HG02571 (cell line): ENCODE data around the gene ZFHX3.

Source experiments
- ATAC-seq: cut with Tn5 transposase; IDR thresholded peaks from one replicate; pipeline ENCODE4 v1.9.1; 2021; ENCODE audit warnings: mild to moderate bottlenecking, moderate library complexity; ENCODE audit not compliant: unreplicated experiment

ZFHX3 gene

DNA sequence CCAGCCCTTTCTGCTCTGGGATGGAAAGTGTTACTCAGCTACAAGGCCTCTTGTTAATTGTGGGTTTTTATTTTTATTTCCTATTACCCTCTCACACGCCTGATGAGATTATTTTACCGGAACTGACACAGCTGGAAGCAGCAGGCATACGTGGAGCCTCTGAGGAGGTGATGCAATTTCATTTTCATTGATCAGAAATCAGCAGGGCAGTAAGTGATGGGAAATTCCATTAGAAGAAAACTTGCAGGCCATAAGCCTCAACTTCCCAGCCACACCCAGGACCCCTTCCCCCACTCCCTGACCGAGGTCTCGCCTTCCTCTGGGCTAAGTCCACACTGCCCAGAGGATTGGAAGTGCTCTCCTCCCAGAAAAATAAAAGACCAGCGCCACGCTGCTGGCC is 69.7 kb downstream of the ZFHX3 start:
- no peak for ATAC-seq

DNA sequence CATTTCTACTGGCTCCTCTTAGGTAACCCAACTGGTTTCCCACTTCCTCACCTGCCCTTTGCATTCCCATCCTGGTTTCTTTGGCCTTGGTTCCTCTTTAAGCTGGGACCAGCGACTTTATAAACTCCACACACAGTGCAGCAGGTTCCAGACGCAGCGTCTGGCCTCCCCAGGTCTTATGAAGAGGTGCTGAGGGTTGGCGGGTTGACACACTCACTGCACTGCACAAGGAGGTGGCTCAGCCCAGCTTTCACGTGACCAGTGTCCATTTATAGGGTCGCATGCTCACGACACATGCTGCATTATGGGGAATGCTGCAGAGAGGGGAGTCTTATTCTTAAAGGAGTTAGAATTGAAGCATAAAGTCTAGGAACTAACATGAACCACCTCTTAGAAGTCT is 70.8 kb downstream of the ZFHX3 start:
- no peak for ATAC-seq

DNA sequence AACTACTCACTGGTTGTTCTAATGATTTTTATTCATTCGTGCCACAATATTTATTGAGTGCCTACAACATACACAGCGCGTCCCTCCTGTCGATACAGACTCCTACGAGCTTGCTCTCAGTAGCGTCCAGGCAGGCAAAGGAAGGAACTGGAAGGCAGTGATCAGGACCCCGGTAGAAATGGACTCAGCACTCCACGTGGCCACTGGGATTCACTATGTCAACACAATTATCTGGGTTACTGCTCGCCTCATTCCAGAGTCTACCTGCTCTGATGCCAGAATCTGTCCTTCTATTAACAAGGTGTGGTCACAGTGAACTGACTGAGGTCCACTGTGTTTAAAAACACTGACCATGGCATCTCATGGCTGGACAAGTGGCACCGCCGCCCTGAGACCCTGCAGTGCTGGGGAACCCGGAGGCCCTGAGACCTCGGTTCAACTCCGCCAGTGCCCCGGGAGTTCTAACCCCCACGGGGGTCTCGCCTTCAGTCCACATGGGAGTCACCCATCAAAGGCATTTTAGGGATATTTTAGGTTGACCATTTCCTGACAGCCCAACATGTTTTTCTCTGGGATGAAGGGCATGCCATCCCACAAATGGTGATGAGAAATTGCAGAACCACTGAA is 71.4 kb downstream of the ZFHX3 start:
- no peak for ATAC-seq

DNA sequence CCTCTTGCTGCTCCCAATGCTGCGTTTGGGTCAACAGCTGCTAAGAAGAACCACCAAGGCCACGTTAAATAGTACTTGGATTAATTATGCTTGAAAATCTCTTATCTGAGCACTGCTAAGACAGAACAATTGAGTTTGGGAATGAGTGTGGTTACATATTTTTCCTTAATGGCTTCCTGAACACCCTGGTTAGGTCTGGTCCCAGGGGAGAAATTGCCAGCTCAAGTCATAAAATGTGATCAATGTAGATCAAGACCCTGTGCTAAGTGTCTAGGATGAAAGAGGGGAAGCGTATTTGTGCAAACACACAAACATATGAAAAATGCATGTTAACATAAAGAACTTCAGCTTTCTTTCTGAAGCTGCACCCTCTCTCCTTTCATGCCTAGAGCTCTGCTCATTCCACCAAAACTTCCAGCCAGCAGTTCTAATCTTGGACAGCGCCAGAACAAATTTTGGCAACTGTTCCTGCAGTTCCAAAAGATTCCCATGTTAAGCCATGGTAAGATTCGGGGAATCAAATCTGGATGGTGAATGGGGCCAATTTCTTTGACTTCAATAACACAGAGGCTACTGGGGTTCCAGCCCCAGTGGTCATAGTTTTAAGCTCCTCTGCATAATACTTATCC is 72.0 kb downstream of the ZFHX3 start:
- no peak for ATAC-seq

DNA sequence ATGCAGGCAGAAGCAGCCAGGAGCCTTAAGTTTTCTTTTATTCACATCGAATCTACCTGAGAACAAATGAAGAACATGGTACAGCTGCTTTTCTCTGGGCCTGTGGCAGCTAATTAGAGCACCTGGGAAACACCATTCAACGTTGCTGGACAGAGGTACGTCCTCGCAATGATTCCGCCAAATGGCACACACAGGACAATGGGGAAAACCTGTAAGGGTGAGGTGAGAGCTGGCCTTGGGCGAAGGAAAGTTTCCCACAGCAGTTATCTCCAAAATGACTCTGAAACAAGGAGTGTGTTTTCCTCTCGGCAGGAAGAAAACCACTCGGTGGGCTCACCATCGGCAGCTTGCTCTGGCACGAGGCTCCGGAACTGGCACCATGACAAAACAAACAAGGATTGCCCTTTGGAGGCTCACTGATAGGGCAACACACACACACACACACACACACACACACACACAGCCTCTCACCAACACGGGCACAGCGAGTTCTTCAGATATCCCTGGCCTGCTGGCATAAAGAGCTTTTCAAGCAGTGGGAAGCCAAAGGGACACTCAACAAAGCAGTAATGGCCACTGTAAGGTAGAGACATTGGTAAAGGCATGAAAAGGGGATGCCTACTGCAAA is 73.7 kb downstream of the ZFHX3 start:
- no peak for ATAC-seq

DNA sequence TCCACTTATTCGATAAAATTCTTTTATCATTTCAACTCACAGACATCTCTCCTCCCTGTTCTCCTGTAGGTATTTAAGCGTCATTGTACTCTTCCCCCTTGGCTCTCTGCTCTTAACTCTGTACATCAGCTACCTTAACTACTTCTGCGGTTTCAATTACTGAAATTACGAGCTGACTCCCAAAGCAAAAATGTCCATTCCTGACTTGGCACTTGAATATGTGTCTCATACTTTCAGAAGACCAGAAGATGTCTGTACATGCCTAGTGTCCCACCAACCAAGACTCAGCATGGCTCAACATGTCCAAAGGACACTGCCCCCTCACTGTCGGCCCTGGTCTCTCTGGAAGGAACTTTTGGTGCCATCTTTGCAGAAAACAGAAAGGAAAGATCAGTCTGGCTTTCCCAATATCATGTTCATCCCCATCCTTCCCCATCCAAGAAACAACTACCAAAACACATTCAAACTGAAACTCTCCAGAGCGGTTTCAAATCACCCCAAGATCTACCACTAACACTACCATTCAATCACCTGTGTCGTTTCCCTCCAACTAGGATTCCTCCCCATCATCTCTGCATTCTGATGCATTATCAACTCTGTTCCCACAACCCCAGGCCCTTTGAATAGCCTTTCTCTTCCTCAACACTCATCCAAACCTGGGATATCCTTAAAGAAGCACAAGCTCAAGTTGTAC is 74.9 kb downstream of the ZFHX3 start:
- no peak for ATAC-seq

DNA sequence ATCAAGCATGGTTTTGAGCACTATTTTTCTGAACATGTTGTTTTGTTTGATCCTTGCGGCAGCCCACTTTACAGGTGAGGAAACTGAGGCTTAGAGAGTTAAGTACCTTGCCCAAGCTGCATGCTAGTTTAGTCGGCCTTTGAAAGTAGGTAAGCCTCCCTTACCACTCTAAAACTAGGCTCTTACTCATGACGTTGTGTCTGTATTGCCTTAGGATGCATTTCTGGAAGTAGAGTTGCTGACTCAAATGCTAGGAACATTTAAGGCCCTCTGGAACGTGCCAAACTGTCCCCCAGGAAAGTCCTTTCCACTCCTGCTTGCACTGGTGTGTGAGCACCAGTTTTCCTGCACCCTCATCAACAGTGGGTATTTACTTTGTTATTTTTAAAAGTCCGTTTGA is 76.6 kb downstream of the ZFHX3 start:
- ATAC-seq, result no peak

DNA sequence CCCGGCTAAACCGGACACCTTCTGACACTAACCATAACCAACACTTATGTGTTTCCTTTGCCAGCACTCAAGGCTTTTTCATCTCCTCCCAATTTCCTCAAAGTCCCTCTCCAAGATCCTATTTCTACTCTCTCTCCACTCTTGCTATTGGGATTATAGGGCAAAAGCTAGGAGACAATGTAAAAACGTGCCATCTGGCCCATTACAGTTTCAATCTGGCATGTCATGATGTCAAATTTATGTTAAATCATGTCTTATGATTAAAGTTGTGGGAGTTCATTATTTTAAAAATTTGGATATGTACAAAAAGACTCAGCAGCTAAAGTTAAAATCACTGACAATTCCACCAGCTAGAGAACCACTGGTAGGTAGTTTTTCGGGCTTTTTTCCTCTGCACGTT is 77.3 kb downstream of the ZFHX3 start:
- no peak for ATAC-seq

DNA sequence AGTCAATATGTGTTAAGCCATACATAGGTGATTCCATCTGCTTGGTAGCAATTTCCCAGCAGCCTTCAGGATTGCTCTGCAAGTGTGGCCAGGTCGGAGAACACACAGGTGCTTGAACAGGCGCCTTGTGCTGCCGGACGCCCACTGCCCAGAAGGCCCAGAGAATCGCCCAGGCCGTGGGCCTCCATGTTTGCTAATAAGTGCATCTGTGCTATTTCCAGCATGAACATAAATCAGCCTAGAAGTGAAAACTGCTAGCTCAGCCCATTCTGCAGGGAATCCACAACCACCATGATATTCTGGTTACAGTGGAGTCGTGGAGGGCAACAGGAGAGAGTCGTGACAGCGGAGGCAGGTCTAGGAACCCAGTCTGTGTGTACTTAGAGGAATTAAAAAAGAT is 78.1 kb downstream of the ZFHX3 start:
- ATAC-seq, result no peak

DNA sequence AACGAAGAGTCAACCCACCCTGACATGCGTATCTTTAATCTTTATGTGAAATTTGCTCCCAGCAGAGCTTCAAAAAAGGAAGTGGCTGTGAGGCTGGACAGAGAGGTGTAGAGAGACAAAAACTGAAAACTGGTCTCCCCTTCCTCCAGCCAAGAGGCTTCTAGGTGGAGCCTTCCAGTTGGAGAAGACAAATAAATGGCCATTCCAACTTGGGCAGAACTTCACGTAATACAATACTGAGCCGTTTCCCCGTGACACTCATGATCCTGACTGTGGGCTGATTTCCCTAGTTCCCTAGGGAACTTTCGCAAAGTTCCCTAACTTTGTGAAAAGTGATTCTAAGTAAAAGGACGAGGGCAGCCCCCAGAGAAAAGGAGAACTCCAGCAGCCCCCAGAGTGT is 78.8 kb downstream of the ZFHX3 start:
- no peak for ATAC-seq

DNA sequence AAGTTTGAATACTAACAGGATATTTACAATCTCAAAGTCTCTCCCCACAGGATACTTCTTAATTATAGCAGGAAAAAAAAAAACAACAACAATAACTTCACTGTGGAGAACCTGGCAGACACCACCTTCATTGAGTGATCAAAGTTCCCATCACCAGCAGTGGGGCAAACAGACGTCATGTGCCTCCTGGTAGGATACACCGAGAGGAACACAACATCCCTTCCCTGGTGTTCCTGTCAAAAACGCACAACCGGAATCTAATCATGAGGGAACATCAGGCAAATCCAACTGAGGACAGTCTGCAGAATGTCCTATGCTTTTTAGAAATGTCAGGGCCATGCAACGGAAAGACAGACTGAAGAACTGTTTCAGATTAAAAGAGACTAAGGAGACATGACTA is 80.0 kb downstream of the ZFHX3 start:
- ATAC-seq, result no peak

DNA sequence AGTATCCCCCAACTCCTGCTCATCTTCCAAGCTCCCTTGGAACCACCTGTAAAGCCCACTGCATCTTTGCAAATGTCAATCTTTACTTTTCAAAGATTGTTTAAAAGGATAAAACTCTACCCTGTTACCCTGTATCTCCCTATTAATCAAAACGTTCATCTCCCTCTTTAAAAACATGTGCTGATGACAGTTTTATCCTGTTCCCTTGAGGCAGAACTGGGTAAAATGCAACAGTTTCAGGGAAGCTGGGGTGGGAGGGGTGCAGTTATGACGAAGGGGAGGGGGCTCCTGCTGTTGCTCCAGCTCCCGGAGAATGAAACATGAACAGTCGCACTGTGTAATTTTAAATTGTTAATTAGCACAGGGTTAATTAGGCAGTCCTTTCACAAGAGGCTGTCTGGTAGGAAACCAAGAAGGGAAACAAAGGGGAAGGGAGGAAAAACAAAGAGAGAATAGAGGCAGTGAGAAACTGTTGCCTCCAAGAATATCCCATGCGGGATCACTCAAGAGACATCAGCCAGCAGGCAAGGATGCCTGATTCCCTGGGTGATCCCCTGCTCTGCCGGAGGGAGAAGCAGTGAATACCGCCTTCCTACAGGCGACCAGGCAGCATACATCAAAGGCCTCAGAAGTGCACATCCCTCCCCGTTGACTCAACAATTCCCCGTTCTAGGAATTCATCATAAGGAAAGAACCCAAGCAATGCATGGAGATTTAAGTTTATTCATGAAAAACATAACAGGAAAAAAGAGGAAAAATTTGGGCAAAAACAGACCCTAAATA is 84.2 kb downstream of the ZFHX3 start:
- no peak for ATAC-seq

DNA sequence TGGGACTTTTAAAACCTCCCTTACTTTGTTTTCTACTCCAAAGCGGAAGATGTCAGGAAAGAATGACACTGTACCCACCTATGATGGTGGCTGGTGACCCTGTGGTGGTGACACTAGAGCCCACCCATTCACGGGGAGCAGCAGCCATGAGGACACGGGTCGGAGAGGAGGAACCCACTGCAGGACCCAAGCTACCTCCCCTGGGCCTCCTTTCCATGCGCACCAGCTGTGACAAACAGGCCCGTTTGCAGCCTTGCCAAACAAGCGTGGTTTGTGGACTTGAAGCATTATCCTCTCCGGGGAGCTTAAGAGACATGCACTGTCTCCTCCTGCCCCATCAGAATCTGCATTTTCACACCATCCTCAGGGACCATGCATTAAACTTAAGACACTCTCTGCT is 85.6 kb downstream of the ZFHX3 start:
- ATAC-seq, result no peak

DNA sequence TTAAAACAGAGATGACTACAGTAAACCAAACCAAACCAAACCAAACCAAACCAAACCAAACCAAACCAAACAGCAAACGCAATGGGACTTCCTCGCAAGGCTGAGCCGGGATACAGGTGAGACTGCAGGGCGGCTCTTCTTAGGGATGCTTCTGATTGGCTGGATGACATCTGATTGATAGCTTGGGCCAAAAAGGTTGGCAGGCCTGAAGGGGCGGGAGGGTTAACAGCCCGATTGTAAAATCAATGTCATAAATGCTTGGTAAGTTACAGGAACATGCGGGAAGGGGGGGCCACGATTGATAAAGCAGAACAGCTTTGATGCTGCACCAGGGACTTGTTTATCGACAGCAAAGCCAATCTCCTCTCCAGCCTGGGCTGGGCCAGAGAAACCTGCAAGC is 86.1 kb downstream of the ZFHX3 start:
- no peak for ATAC-seq

DNA sequence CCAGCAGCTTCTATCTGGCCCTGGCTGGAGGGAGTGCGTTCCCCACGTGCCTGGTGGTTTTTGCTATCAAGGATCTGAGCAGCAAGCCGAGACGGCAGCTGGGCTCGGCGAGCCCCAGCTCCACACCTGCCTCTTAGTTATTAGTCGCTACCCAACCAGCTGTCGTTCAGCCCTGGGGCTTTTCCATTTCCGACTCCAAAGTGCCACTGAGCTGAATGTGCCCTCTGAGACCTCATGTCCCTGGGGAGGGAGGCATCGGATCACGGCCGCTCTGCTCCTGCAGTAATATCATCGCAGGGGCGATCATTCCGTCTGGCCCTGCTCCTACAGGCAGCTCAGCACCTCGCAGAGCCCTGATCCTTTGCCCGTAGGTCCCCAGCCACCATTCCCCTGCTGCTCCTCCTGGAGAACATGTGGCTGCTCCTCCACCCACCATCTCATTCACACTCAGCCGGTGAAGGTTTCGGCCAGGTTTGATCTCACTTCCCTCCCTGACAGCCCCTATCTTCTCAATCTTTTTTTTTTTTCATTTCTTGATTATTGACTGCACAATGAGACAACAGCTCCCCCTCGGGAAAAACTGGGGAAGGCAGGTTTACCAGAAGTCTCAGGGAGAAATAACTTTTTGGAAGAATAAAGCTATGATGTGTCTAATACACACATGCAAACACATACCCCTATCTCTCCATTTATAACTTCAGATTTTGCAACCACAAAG is 86.7 kb downstream of the ZFHX3 start:
- no peak for ATAC-seq

DNA sequence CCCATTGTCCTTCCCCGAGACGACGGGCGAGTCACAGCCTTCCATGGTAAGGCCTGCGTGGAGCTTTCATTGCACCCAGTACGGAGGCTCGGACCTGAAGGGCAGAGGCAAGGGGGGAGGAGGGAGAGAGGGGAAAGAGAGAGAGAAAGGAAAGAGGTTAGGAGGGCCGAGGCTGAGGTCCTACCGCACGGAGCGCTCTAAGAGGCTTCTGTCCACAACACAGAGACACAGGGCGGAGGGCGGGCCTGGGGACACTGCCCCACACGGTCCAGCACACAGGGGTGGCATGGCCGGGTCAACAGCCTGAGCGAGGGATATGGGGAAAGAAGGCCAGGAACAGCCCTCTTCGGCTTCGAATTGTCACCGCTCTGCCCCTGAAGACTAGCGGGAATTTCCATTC is 87.8 kb downstream of the ZFHX3 start:
- ATAC-seq, result no peak

DNA sequence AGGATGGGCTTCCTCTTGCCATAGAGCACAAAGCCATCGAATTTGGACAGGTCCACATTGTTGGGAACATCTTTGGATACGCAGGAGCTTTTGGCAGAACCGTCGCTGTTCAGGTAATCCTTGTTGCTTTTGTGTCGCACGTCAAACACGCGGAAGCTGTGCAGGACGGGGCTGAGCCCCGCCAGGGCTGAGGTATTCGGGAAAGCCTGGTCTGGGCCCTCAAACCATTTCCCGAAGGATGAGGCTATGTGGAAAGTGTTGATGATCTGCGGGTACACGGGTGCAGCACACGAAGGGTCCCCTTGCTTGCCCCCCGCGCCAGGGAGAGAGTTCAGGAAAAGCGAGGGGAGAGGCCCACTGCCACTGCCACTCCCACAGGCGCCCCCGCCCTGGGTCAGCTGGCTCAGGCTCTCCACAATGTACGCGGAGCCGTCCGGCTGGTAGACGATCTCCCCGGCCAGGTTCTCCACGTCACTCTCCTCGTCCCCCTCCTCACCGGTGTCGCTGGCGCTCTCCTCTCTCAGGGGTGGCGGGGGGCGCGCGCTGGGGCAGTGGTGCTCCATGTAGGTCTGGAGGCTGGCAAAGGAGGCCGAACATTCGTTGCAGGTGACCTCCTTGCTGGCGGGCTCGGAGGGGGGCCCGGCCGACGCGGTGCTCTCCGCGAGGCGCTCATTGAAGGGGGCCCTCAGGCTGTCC is 88.5 kb downstream of the ZFHX3 start:
- no peak for ATAC-seq

DNA sequence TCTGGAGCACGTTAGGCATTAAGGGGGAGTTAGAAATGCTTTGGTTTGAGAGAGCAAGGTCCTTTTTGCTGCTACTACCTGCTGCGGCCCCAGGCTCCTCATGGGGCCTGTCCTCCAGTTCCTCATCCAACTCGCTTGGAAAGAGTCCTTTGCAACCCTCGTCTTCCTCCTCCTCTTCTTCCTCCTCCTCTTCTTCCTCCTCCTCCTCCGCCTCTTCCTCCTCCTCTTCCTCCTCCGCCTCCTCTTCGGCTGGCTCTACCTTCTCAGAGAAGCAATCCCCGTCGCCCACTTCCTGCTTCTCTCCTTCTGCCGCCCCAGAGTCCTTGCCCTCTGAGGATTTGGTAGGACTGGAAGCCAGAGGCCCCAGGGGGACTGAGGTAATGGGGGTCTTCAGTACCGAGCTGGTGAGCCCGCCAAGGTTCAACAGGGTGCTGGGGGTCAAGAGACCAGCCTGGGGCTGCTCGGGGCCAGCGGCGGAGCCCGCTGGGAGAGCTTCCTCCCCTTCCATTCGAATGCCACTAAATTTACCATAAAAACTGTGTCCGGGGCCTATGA is 89.3 kb downstream of the ZFHX3 start:
- no peak for ATAC-seq

DNA sequence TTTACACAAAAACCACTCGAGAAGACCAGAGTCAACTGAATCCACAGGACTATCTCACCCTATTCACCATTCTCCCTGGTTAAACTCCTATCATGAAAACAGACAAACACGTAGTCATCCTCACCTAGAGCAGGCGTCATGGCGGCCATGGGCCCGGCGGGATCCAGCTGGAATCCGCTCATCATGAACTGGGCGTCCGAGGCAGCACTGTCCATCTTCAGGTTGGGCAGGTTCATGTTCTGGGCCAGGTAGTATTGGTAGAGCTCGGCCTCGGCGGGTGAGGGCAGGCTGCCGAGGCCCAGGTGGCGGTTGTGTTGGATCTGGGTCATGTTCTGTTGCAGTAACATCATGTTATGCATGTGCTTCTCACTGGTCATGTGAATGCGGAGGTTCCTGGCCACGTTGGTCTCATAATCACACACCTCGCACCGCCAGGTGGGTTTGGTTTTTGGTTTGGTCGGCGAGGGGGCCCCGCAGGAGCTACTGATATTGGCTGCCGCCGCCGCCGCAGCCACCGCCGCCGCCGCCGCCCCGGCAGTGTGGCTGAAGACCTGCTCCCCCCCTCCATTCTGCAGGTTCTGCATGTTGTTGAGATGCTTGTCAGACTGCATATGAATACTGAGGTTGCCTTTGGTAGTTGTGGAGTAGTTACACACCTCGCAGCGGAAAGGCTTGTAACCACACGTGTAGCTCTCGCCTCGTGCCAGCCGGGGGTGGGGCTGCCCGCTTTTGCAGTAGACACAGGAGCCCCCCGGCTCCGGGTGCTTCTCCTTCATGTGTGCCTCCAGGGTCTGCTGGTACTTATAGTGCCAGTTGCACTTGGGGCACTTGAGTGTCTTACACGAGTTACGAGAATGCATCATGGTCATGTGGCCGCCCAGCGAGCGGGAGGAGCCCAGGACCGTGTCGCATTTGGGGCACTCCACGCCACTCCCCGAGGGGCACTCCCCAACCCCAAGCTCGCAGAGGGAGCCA is 90.3 kb downstream of the ZFHX3 start:
- no peak for ATAC-seq
